ENCODE measurements around the gene LAIR1.

DNA sequence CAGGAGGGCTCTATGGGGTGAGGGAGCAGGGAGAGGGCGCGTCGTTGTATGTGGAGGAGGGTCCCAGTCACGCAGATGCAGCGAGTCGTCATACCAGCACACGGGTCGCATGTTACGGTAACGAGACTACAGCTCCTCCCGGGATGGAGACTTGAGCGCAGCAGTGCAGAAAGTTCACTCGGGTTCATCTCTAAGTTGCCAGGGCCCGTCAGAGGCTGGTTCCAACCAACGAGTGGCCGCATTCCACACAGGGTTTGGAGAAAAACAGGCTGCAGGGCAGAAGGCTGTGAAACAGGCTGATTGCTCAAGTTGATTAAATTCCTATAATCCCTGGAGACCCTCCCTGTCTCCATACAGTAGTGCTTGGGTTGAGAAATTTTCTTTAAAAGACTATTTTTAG is 28.6 kb upstream of the LAIR1 start:
- TF ChIP-seq POLR2A (IDR thresholded peaks at IDR 0.05; ENCODE audit: low read depth, low read length) (no peak), POLR2AphosphoS5 (IDR thresholded peaks at IDR 0.05; ENCODE audit: low read depth, low read length) (no peak), PAX5 (IDR thresholded peaks at IDR 0.05; ENCODE audit: insufficient read depth, low read length, severe bottlenecking) (no peak)

All from GM12891 (cell line).